ENCODE data around the gene ME3. TPM values are rescaled to one million over a fixed set of nuclear protein-coding genes. Genes with fewer than 3 reads are reported as not detected.

The ME3 gene
- total and polyA plus RNA-seq, 2 donors (not counting 1 experiment from before 2014, with no cell fraction given), result 1.3 TPM; not detected in 1

DNA sequence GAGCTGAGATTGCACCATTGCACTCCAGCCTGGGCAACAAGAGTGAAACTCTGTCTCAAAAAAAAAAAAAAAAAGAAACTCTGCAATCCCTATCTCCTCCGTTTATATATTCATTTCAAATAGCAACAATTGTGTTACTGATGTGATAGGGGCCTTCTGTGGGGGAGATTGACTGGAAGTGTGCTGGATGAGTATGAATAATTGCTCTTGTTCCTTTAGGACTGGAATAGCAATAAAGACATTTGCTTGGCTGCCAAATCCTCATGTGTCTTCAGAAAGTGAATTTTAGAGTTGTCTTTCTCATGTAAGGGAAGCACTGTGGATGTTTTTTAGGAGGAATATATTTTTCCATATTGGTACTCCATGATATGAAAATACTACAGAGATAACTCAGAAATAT is 21.1 kb upstream of the ME3 start:
- H4K20me1 ChIP-seq (ENCODE audit: control insufficient read depth, insufficient read depth, low read length, poor library complexity, severe bottlenecking), result no peaks in the 10 kb centered on the region
- no peaks in the 10 kb centered on the region for H3K36me3 ChIP-seq (replicated peaks in 1 of 2; ENCODE audit: control extremely low read depth in 1 of 2, control insufficient read depth in 1 of 2, extremely low read depth in 1 of 2, insufficient read depth in 2 of 2, low read length in 1 of 2)
- Mint-ChIP-seq H3K4me1 (no peaks in the 10 kb centered on the region), H3K9me3 (ENCODE audit: insufficient read depth) (no peaks in the 10 kb centered on the region), H3K27ac (no peak overlapping the region), H3K4me3 (no peak overlapping the region), H3K27me3 (peaks cover 12% of the 10 kb centered on the region)
- H3K4me2 ChIP-seq (replicated peaks; ENCODE audit: low read depth, low read length, poor library complexity, severe bottlenecking), result no peak overlapping the region
- ChIA-PET POLR2A (no interaction called here), CTCF (no interaction called here)
- H3K9me3 ChIP-seq (ENCODE audit: control extremely low read depth in 1 of 3, control insufficient read depth in 2 of 3, insufficient read depth in 1 of 3, low read length in 2 of 3), result no peaks in the 10 kb centered on the region
- H2AFZ ChIP-seq (ENCODE audit: insufficient read depth, low read depth, low read length, poor library complexity, severe bottlenecking), result no peak overlapping the region
- DNase-seq (no peak), ATAC-seq (ENCODE audit: low read depth) (no peak)
- intact Hi-C loops (cut with micrococcal nuclease), result no loop called here
- H3K27me3 ChIP-seq (replicated peaks in 1 of 4; ENCODE audit: control extremely low read depth in 1 of 4, control insufficient read depth in 3 of 4, insufficient read depth in 4 of 4, low read length in 3 of 4), result no peaks in the 10 kb centered on the region
- no peak overlapping the region for H3K9ac ChIP-seq (ENCODE audit: low read length)
- no peak overlapping the region for H3K4me3 ChIP-seq (ENCODE audit: control extremely low read depth in 1 of 5, extremely low read depth in 1 of 5, insufficient read depth in 1 of 5, low read depth in 2 of 5, low read length in 4 of 5)
- H3K4me1 ChIP-seq (ENCODE audit: control insufficient read depth in 2 of 2, insufficient read depth in 2 of 2, low read length in 2 of 2), result no peaks in the 10 kb centered on the region
- WGBS (ENCODE audit: insufficient coverage), result no CpG with 5 or more reads among the region's 1 CpG
- no peak for TF ChIP-seq CTCF (IDR thresholded peaks at IDR 0.05)
- TF ChIP-seq EZH2 (IDR thresholded peaks at IDR 0.05; ENCODE audit: borderline replicate concordance, insufficient read depth, low read depth, low read length, poor library complexity, severe bottlenecking), result no peak
- no peak overlapping the region for H3K27ac ChIP-seq (ENCODE audit: low read length in 2 of 2)
- no peaks in the 10 kb centered on the region for H3K79me2 ChIP-seq (ENCODE audit: control insufficient read depth, insufficient read depth, low read length)

GRCh38 chr11:86692746-86693145 is 20.3 kb upstream of the ME3 start:
- ChIA-PET POLR2A (no interaction called here), CTCF (no interaction called here)
- DNase-seq (no peak), ATAC-seq (ENCODE audit: low read depth) (no peak)
- whole genome bisulfite sequencing (ENCODE audit: insufficient coverage), result no CpG with 5 or more reads among the region's 1 CpG
- no peaks in the 10 kb centered on the region for H3K36me3 ChIP-seq (replicated peaks in 1 of 2; ENCODE audit: control extremely low read depth in 1 of 2, control insufficient read depth in 1 of 2, extremely low read depth in 1 of 2, insufficient read depth in 2 of 2, low read length in 1 of 2)
- no peak overlapping the region for H3K27ac ChIP-seq (ENCODE audit: low read length in 2 of 2)
- H3K79me2 ChIP-seq (ENCODE audit: control insufficient read depth, insufficient read depth, low read length), result no peaks in the 10 kb centered on the region
- H3K9me3 Mint-ChIP-seq (ENCODE audit: insufficient read depth), result no peaks in the 10 kb centered on the region
- H4K20me1 ChIP-seq (ENCODE audit: control insufficient read depth, insufficient read depth, low read length, poor library complexity, severe bottlenecking), result no peaks in the 10 kb centered on the region
- no peak overlapping the region for H3K4me2 ChIP-seq (replicated peaks; ENCODE audit: low read depth, low read length, poor library complexity, severe bottlenecking)
- no peak overlapping the region for H3K4me3 Mint-ChIP-seq
- TF ChIP-seq CTCF (IDR thresholded peaks at IDR 0.05), result no peak
- no peak for TF ChIP-seq EZH2 (IDR thresholded peaks at IDR 0.05; ENCODE audit: borderline replicate concordance, insufficient read depth, low read depth, low read length, poor library complexity, severe bottlenecking)
- no peak overlapping the region for H3K4me3 ChIP-seq (ENCODE audit: control extremely low read depth in 1 of 5, extremely low read depth in 1 of 5, insufficient read depth in 1 of 5, low read depth in 2 of 5, low read length in 4 of 5)
- no peaks in the 10 kb centered on the region for H3K27me3 ChIP-seq (replicated peaks in 1 of 4; ENCODE audit: control extremely low read depth in 1 of 4, control insufficient read depth in 3 of 4, insufficient read depth in 4 of 4, low read length in 3 of 4)
- intact Hi-C loops (cut with micrococcal nuclease), result no loop called here
- no peak overlapping the region for H3K9ac ChIP-seq (ENCODE audit: low read length)
- H3K4me1 Mint-ChIP-seq, result no peaks in the 10 kb centered on the region
- no peak overlapping the region for H3K27ac Mint-ChIP-seq
- H3K27me3 Mint-ChIP-seq, result peaks cover 12% of the 10 kb centered on the region
- H3K9me3 ChIP-seq (ENCODE audit: control extremely low read depth in 1 of 3, control insufficient read depth in 2 of 3, insufficient read depth in 1 of 3, low read length in 2 of 3), result no peaks in the 10 kb centered on the region
- no peak overlapping the region for H2AFZ ChIP-seq (ENCODE audit: insufficient read depth, low read depth, low read length, poor library complexity, severe bottlenecking)
- H3K4me1 ChIP-seq (ENCODE audit: control insufficient read depth in 2 of 2, insufficient read depth in 2 of 2, low read length in 2 of 2), result no peaks in the 10 kb centered on the region
